Heart left ventricle (tissue), 16 donors: Measurements from ENCODE around the gene ZBED1. TPM values are rescaled to one million over a fixed set of nuclear protein-coding genes. Genes with fewer than 3 reads are reported as not detected.
"Not testable (repeated sequence)": the region's sequence is repeated elsewhere in the genome, so short reads cannot be mapped to it uniquely, and the experiment has no call there.

Source experiments
- ATAC-seq, 4 donors: fragments of 200-7000 bp; cut with Tn5 transposase; one replicate each; pipeline ENCODE4 v1.9.1; 2020 to 2022; ENCODE audit warnings: moderate library complexity in 4 of 4, mild to moderate bottlenecking in 3 of 4, moderate number of reproducible peaks in 1 of 4
- DNase-seq, 5 donors: peaks; one replicate each; pipeline ENCODE4 v3.0.0-alpha.2; 2020
- H3K27ac ChIP-seq, 12 donors: fragments of 200-600 bp; sonication (generic) in 4 of 12; one replicate each; pipeline versions ENCODE4 v1.5.0 to v1.8.0; 2016 to 2022; ENCODE audit warnings: mild to moderate bottlenecking in 2 of 12
- H3K27me3 ChIP-seq, 9 donors: fragments of 200-600 bp; sonication (generic) in 2 of 9; one replicate each; pipeline versions ENCODE4 v1.5.1 to v1.8.0; 2016 to 2022; ENCODE audit warnings: mild to moderate bottlenecking in 3 of 9
- H3K36me3 ChIP-seq, 9 donors: fragments of 200-600 bp; sonication (generic) in 2 of 9; one replicate each; pipeline versions ENCODE4 v1.5.0 to v1.8.0; 2018 to 2022; ENCODE audit warnings: mild to moderate bottlenecking in 2 of 9
- H3K4me1 ChIP-seq, 12 donors: fragments of 200-600 bp; sonication (generic) in 4 of 12; one replicate each; pipeline versions ENCODE4 v1.5.0 to v1.8.0; 2016 to 2022; ENCODE audit warnings: mild to moderate bottlenecking in 3 of 12
- H3K4me3 ChIP-seq, 12 donors: fragments of 200-600 bp; sonication (generic) in 4 of 12; one replicate each; pipeline versions ENCODE4 v1.5.0 to v1.8.0; 2017 to 2022; ENCODE audit warnings: mild to moderate bottlenecking in 9 of 12, moderate library complexity in 4 of 12
- H3K9me3 ChIP-seq, 12 donors: fragments of 200-600 bp; sonication (generic) in 4 of 12; one replicate each; pipeline versions ENCODE4 v1.5.0 to v1.8.0; 2016 to 2022; ENCODE audit warnings: mild to moderate bottlenecking in 1 of 12
- POLR2A ChIP-seq, 2 donors: fragments of 450-650 bp; IDR thresholded peaks; one replicate each; pipeline ENCODE4 v1.6.1; 2017; ENCODE audit warnings: antibody characterized with exemption in 2 of 2, mild to moderate bottlenecking in 2 of 2, moderate library complexity in 2 of 2
- WGBS, 4 donors: extraction: QIAGEN DNeasy Blood & Tissue Kit in 2 of 4; methylation state at CpG; one replicate each; pipeline versions ENCODE4 v1.1.5 to v1.1.7; 2013 to 2018; 5-methylcytosine and 5-hydroxymethylcytosine counted together
- intact Hi-C, 10 donors: fragments of 100-400 bp; cut with DNase I; formaldehyde crosslinking; loops; one replicate each; pipeline versions ENCODE4 v1.11.1 to v1.14.2; 2022
- polyA plus RNA-seq, 2 donors: library from polyadenylated mRNA; stranded (reverse); fragments of 200-250 nt; gene quantifications; one replicate each; pipeline ENCODE4 v1.2.3, GENCODE V29; 2013
- total RNA-seq, 9 donors: library from RNA; depleted of rRNA in 2 of 9; stranded (reverse); fragments of >200 nt in 2 of 9; fragmentation: NEBNext Ultra II Directional in 3 of 9; extraction: Animal tissue kit (Norgen Biotek cat#: 25700) in 3 of 9; gene quantifications; one replicate each; pipeline versions ENCODE4 v1.1.0 to v1.2.4, GENCODE V29; 2016 to 2023
- TF ChIP-seq, protein P1 (sequence below), 12 donors: fragments of 200-600 bp; sonication (generic) in 4 of 12; IDR thresholded peaks; one replicate each; pipeline versions ENCODE4 v1.5.0 to v1.8.0; 2018 to 2022; ENCODE audit warnings: antibody characterized with exemption in 12 of 12, mild to moderate bottlenecking in 5 of 12
- donor health status: ischemic (EF 13 %, LVEDD 7.1; RV severe dilation, severe dysfunction).
- donor health status: healthy with polysubstance abuse.
- donor health status: DM: no; HTN: yes; CAD: no.
- donor health status: DM: no; HTN: no; CAD: no.
- donor health status: ischemic (EF 25% LVEDD 6.9; RV normal size, moderate dysfunction).
- donor health status: ischemic (EF 25% LVEDD 5.7; RV mildly dilated, moderate dysfunction).
- donor health status: healthy.
- donor health status: DM: yes; HTN: yes; CAD: no.
- donor health status: ischemic (EF 35%, LVEDD 5.7; RV mildly dilated, moderate dysfunction).
- donor health status: nonischemic (EF 11% LVEDD 7.7; RV severe dilation, severe dysfunction).
- donor health status: DM: yes; HTN: yes; CAD: no.
- donor health status: PGD.
- donor health status: ischemic (EF 29% LVEDD 5.4; RV normal size, mild dysfunction).
- donor health status: nonischemic (EF 23%, LVEDD 6.1; RV moderate dilation, normal function).

The ZBED1 gene
- total and polyA plus RNA-seq, 11 donors, result 25.9 to 87.1 (median 59.5) TPM

DNA sequence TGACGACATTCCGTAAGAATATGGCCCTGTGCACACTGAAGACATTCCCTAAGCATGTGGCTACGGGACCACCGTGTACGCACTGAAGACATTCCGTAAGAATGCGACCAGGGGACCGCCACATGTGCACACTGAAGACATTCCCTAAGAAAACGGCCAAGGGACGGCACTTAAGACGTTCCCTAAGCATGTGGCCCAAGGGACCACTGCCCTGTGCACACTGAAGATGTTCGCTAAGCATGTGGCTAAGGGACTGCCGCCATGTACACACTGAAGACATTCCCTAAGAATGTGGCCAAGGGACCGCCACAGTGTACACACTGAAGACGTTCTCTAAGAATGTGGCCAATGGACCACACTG, 21.4 kb downstream of the ZBED1 start:
- Histone ChIP-seq H3K27ac (no peak overlapping the region), H3K9me3 (peaks cover 0 to 4% (median 0%) of the 10 kb centered on the region in 12 donors), H3K4me3 (no peak overlapping the region), H3K27me3 (no peaks in the 10 kb centered on the region), H3K36me3 (peaks cover 0 to 3% (median 0%) of the 10 kb centered on the region in 9 donors), H3K4me1 (peaks cover 0 to 27% (median 9%) of the 10 kb centered on the region in 12 donors)
- TF ChIP-seq, protein P1, sequence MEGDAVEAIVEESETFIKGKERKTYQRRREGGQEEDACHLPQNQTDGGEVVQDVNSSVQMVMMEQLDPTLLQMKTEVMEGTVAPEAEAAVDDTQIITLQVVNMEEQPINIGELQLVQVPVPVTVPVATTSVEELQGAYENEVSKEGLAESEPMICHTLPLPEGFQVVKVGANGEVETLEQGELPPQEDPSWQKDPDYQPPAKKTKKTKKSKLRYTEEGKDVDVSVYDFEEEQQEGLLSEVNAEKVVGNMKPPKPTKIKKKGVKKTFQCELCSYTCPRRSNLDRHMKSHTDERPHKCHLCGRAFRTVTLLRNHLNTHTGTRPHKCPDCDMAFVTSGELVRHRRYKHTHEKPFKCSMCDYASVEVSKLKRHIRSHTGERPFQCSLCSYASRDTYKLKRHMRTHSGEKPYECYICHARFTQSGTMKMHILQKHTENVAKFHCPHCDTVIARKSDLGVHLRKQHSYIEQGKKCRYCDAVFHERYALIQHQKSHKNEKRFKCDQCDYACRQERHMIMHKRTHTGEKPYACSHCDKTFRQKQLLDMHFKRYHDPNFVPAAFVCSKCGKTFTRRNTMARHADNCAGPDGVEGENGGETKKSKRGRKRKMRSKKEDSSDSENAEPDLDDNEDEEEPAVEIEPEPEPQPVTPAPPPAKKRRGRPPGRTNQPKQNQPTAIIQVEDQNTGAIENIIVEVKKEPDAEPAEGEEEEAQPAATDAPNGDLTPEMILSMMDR (IDR thresholded peaks at IDR 0.05), result no peak
- TF ChIP-seq POLR2A (IDR thresholded peaks at IDR 0.05), result no peak
- ATAC-seq (no peak), DNase-seq (peak in 1 of 5 donors; percentile 18)
- intact Hi-C loops, result no loop called here
- 93 to 98% (median 97%) methylated on average over 3 to 15 of the region's 15 CpGs for WGBS, 4 donors

DNA sequence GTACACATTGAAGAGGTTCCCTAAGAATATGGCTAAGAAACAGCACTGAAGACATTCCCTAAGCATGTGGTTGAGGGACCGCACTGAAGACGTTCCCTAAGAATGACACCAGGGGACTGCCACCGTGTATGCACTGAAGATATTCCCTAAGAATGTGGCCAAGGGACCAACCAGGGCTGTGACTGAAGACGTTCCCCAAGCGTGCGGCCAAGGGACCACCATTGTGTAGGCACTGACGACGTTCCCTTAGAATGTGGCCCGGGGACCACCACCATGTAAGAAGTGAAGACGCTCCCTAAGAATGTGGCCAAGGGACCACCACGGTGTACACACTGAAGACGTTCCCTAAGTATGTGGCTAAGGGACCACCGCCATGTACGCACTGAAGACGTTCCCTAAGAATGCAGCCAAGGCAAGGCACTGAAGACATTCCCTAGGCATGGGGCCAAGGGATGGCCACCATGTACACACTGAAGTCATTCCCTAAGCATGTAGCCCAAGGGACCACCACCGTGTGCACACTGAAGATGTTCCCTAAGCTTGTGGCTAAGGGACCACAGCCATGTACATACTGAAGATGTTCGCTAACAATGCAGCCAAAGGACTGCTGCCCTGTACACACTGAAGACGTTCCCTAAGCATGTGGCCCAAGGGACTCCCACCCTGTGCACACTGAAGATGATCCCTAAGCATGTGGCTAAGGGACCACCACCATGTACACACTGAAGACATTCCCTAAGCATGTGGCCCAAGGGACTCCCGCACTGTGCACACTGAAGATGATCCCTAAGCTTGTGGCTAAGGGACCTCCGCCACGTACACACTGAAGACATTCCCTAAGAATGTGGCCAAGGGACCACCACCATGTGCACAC, 22.0 kb downstream of the ZBED1 start:
- ATAC-seq (peak in 1 of 4 donors; percentile 7), DNase-seq (peak in 1 of 5 donors; percentile 20)
- TF ChIP-seq, protein P1 (IDR thresholded peaks at IDR 0.05), result no peak
- no peak for TF ChIP-seq POLR2A (IDR thresholded peaks at IDR 0.05)
- peaks cover 0 to 20% (median 3%) of the 10 kb centered on the region in 12 donors for H3K4me1 ChIP-seq
- no peak overlapping the region for H3K4me3 ChIP-seq
- H3K9me3 ChIP-seq, result peaks cover 0 to 4% (median 0%) of the 10 kb centered on the region in 12 donors
- no peaks in the 10 kb centered on the region for H3K27me3 ChIP-seq
- peaks cover 0 to 3% (median 0%) of the 10 kb centered on the region in 9 donors for H3K36me3 ChIP-seq
- no peak overlapping the region for H3K27ac ChIP-seq
- intact Hi-C loops, result no loop called here
- 87 to 90% (median 89%) methylated on average over 18 to 21 of the region's 21 CpGs for WGBS, 4 donors

DNA sequence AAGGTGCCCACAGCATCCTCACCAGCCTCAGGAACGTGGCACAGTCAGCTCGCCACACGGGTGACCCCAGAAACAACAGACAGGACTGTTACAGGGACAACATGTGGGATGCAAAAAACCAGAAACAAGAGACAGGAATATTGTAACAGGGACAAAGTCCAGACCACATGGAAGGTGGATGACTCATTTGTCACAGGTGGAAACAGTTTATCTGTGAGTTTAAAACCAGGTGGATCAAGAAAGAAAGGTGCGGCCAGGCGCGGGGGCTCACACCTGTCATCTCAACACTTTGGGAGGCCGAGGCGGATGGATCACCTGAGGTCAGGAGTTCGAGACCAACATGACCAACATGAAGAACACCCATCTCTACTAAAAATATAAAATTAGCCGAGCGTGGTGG, 23.5 kb downstream of the ZBED1 start:
- not testable (repeated sequence) for ATAC-seq
- 96 to 97% (median 96%) methylated on average over 11 of the region's 11 CpGs for WGBS, 4 donors

DNA sequence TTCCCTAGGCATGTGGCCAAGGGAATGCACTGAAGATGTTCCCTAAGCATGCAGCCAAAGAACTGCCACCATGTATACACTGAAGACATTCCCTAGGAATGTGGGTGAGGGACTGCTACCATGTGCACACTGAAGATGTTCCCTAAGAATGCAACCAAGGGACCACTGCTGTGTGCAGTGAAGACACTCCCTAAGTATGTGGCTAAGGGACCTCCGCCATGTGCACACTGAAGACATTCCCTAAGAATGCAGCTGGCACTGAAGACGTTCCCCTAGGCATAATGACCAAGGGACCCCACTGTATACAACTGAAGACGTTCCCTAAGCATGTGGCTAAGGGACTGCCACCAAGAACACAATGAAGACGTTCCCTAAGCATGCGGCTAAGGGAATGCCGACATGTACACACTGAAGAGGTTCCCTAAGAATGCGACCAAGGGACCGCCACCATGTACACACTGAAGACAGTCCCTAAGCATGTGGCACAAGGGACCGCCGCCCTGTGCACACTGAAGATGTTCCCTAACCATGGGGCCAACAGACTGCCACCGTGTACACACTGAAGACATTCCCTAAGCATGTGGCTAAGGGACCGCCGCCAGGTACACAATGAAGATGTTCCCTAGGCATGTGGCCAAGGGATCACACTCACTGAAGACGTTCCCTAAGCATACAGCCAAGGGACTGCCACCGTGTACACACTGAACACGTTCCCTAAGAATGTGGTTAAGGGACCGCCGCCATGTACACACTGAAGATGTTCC, 25.6 kb downstream of the ZBED1 start:
- H3K4me1 ChIP-seq, result peaks cover 0 to 5% (median 0%) of the 10 kb centered on the region in 12 donors
- 86 to 94% (median 91%) methylated on average over 15 to 18 of the region's 18 CpGs for WGBS, 4 donors
- H3K27ac ChIP-seq, result no peak overlapping the region
- no peaks in the 10 kb centered on the region for H3K27me3 ChIP-seq
- peaks cover 0 to 7% (median 0%) of the 10 kb centered on the region in 9 donors for H3K36me3 ChIP-seq
- TF ChIP-seq, protein P1 (IDR thresholded peaks at IDR 0.05), result no peak
- TF ChIP-seq POLR2A (IDR thresholded peaks at IDR 0.05), result no peak
- no peak for ATAC-seq
- peaks cover 0 to 4% (median 0%) of the 10 kb centered on the region in 12 donors for H3K9me3 ChIP-seq
- H3K4me3 ChIP-seq, result no peak overlapping the region
- DNase-seq, result peak in 1 of 5 donors; percentile 32
- intact Hi-C loops, result no loop called here

More for the DNA sequence above, 23.5 kb downstream of the ZBED1 start:
- peak in 1 of 5 donors; percentile 33 for DNase-seq
- H3K27me3 ChIP-seq, intact Hi-C loops, H3K36me3 ChIP-seq, H3K4me3 ChIP-seq, H3K27ac ChIP-seq, H3K9me3 ChIP-seq: not testable (repeated sequence)
- peaks cover 0 to 12% (median 0%) of the 10 kb centered on the region in 12 donors for H3K4me1 ChIP-seq
